A172 (cell line): ENCODE results near the gene OTUD1. TPM values are rescaled to one million over a fixed set of nuclear protein-coding genes. Genes with fewer than 3 reads are reported as not detected.

Experiments
- DNase-seq: peaks from one replicate; pipeline ENCODE4 v3.0.0-alpha.2; 2015; ENCODE audit warnings: low spot score
- total RNA-seq: library from RNA; depleted of rRNA; stranded (reverse); fragments of >200 nt; shearing (Covaris generic); gene quantifications from 2 replicates; pipeline ENCODE4 v1.2.3, GENCODE V29; 2014

Gene OTUD1
- total RNA-seq, 1 experiment from 2014 or later, result 4.7 TPM

GRCh38 chr10:23421397-23421796 lies 17.5 kb upstream of the OTUD1 start:
- DNase-seq, result no peak

GRCh38 chr10:23422003-23422411 lies 16.9 kb upstream of the OTUD1 start:
- peak; percentile 82 for DNase-seq

GRCh38 chr10:23432166-23432565 lies 6.7 kb upstream of the OTUD1 start:
- no peak for DNase-seq

GRCh38 chr10:23432639-23433038 lies 6.2 kb upstream of the OTUD1 start:
- DNase-seq, result no peak

GRCh38 chr10:23433701-23434100 lies 5.2 kb upstream of the OTUD1 start:
- no peak for DNase-seq

- no peak for DNase-seq
These were observed 3.5 kb upstream of the OTUD1 start for GRCh38 chr10:23435378-23435777.

GRCh38 chr10:23436983-23437382 lies 1.9 kb upstream of the OTUD1 start:
- DNase-seq, result no peak

- DNase-seq, result no peak
These were observed 820 bp upstream of the OTUD1 start for GRCh38 chr10:23437963-23438546.

- DNase-seq, result no peak
These were observed 631 bp downstream of the OTUD1 start for GRCh38 chr10:23439452-23439960.

- DNase-seq, result no peak
These were observed 1.4 kb downstream of the OTUD1 start for GRCh38 chr10:23439961-23440889.

GRCh38 chr10:23441251-23441650 lies 2.4 kb downstream of the OTUD1 start:
- DNase-seq, result no peak

- peak; percentile 51 for DNase-seq
These were observed 4.1 kb downstream of the OTUD1 start for GRCh38 chr10:23442936-23443335.

GRCh38 chr10:23445591-23445990 lies 6.7 kb downstream of the OTUD1 start:
- DNase-seq, result no peak

- DNase-seq, result no peak
These were observed 9.4 kb downstream of the OTUD1 start for GRCh38 chr10:23448323-23448722.

GRCh38 chr10:23448802-23449570 lies 10.1 kb downstream of the OTUD1 start:
- peak; percentile 19 for DNase-seq

GRCh38 chr10:23452033-23452655 lies 13.3 kb downstream of the OTUD1 start:
- no peak for DNase-seq

GRCh38 chr10:23453465-23453864 lies 14.6 kb downstream of the OTUD1 start:
- DNase-seq, result no peak

GRCh38 chr10:23457632-23458417 lies 18.9 kb downstream of the OTUD1 start:
- no peak for DNase-seq

GRCh38 chr10:23459308-23459939 lies 20.5 kb downstream of the OTUD1 start:
- DNase-seq, result no peak

GRCh38 chr10:23461557-23461956 lies 22.7 kb downstream of the OTUD1 start:
- no peak for DNase-seq
